ENCODE results near the gene SRRM2.

The SRRM2 gene

GRCh38 chr16:2752035-2752849 lies at the start of gene SRRM2:
SRRM2 (plus strand) TSS chr16:2752638; CDS start chr16:2756365, 3,727 bp downstream.
- DNase-seq = peak; percentile 92

DNA sequence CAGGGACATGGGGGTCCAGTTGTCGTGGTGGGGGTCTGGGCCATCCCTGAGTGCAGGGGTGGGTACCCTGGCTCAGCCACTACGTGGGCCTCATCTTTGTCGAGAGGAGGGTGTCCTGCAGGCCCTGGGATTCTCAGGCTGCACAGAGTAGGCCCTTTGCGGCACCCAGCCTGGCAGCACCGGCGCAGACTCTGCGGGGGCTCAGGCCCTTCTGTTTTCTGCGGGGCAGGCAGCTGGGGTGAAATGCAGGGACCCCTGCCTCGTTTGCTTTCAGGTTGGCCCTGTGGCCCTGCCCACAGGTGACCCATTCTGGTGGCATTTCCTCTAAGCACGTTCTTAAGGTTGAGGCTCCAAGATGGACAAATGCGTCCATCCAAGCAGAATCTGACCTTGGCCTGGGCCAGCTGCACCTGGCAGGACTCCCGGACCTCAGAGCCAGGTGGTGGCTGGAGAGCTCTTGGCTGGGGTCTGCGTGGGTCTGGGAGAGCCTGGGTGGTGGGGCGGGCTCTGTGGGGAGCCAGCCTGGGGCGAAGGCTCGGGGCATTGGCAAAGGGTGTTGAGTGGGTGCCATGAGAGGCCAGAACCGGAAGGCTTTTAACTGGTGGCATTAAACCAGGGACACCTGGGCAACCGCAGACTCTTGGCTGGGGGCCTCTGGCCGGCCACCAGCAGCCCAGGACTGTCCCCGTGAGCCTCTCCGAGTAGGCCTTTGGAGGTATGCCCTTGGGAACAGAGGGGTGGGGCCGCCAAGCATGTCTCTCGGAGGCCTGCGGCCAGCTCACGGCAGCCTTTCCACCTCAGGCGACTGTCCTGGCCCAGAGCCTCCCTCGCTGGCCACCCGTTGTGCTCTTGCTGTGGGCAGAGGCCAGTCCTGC lies 49.3 kb upstream of the SRRM2 start:
- DNase-seq = no peak

DNA sequence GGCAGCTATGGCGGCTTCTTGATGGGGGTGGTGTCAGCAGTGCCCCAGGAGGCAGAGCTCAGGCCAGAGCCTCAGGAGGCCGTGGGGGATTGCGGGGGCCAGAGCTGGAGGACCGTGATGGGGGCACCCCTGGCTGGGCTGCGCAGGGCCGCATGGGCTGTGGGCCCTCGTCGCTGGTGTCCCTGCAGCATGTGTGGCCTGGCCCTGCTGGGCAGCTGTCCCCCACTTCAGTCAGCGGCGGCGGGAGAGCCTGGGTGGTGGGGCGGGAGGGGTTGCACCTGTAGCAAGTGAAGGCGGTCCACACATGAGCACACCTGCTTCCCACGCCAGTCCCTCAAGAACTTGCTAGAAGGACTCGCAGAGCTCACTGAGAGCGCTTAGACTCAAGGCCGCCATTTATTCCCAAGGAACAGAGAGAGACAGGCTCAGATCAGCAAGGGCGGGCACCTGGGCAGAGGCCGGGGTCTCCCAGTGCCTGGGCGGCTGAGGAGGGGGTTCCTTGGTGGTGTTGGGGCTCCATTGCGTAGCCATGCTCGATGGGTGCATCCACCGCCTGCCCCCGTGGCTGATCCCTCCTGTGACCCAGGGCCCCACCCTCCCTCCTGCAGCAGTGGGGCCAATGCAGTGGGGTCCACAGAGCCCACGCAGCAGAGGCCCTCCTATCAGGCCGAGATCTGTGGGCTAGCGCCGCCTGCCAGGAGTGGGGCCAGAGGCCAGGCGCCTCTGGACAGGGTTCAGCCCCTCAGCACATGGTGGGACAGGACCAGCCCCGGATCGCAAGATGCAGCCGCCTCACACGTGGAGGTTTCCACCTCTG lies 48.1 kb upstream of the SRRM2 start:
- no peak for DNase-seq

DNA sequence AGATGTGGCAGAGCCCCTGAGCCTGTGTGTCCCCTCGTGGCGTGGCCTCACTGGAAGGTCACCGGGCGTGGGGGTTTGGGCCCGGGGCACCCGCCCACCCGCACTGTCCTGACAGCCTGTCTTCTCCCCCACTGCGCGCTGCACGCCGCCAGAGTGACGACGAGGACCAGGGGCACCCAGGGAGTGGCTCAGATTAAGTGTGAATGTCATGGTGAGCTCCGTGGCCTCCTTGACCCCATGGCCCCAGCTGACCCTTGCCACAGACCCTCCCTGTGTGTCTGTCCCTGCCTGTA lies 47.5 kb upstream of the SRRM2 start:
- DNase-seq = no peak

- DNase-seq = no peak
These were observed 47.1 kb upstream of the SRRM2 start for GRCh38 chr16:2705351-2705750.

GRCh38 chr16:2706085-2706484 lies 46.4 kb upstream of the SRRM2 start:
- no peak for DNase-seq

- no peak for DNase-seq
These were observed 45.7 kb upstream of the SRRM2 start for GRCh38 chr16:2706611-2707311.

DNA sequence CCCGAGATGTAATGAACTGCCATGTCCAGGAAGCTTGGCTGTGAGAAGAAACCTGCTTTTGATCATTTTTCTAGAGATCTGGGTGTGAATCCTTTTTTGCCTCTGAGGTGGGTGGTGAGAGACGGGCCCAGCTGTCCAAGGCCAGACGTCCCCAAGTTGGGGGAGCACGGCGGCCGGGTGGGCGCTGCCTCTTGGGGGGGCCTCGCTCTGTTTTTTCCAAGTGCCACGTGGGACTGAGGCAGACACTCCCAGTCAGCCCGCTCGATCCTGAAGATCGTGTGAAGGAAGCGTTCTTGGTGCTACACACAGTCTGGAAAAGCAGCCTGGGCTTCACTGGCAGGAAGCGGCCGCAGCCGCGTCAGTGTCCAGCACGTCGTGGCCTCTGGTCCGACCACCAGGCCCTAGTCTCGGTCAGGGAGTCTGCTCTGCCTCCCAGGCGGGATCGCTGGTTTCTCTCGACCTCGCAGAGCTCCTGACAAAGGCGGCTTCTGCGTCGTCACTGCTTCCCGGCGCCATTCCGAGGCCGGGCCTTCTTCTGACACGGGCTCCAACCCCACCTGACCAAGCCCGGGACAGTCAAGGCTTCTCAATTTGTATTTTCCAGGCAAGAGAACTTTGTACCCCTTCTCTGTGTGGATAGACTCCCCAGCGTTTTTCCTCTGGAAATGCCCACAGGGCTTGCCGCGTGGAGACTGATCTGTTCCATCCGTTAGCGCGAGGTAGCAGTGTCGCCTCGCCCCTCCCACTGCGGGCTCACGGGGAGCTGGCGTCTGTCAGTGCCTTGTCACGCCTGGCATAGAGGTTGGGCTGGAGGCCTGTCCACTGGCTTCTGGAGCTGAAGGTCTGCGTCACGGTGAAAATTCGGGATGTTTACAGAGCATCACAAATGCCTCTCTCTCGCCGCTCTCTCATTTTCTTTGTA lies 44.8 kb upstream of the SRRM2 start:
- no peak for DNase-seq

DNA sequence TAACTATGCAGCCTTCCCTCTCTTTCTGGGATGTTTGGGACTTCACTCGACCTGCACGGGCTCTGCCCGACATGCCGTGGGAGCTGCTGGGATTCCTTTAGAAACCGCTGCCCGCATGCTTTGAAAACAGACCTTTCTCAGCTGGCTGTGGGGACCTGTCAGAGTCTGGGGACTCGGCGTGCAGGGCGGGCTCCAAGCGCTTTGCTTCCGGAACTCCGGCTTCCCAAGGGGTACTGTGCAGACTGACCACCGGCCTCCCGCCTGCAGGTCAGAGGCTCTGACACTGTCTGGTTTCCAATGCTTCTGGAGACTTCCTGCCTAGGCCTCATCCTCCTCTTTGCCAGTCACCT lies 44.2 kb upstream of the SRRM2 start:
- DNase-seq = no peak

GRCh38 chr16:2708955-2709587 lies 43.4 kb upstream of the SRRM2 start:
- no peak for DNase-seq

GRCh38 chr16:2709588-2709984 lies 42.9 kb upstream of the SRRM2 start:
- DNase-seq = no peak

GRCh38 chr16:2710021-2710710 lies 42.3 kb upstream of the SRRM2 start:
- no peak for DNase-seq

GRCh38 chr16:2710711-2711231 lies 41.7 kb upstream of the SRRM2 start:
- DNase-seq = no peak

DNA sequence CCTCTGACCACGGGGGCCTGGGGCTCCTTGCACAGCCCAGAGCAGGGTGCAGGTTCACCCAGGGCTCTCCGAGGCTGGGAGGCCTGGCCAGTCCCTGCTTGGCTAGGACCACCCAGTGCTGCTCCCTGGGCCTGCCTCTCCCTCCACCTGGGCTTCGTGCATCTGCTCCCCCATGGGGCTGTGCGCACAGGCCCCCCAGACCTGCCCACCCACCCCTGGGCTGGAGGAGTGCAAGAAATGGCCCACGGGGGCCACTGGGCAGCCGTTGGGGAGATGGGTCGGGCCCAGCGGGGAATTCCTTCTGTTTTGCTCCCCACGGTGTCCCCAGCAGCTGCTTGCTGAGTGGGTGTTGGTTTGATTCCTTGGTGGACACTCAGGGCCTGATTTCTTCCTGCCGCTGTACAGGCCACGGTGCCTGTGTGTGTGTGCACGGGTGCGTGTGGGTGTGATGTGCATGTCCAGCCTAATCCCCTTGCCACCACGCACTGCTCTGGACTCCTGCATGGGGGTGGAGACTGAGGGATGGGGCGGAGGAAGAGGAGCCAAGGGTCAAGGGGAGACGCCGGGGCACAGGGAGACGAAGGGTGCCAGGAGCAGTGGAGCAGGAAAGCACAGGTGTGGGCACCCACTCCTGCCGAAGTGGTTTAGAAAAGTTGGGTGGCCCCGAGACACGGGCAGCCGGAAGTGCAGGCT lies 40.9 kb upstream of the SRRM2 start:
- DNase-seq = no peak

GRCh38 chr16:2712063-2712441 lies 40.4 kb upstream of the SRRM2 start:
- DNase-seq = no peak

DNA sequence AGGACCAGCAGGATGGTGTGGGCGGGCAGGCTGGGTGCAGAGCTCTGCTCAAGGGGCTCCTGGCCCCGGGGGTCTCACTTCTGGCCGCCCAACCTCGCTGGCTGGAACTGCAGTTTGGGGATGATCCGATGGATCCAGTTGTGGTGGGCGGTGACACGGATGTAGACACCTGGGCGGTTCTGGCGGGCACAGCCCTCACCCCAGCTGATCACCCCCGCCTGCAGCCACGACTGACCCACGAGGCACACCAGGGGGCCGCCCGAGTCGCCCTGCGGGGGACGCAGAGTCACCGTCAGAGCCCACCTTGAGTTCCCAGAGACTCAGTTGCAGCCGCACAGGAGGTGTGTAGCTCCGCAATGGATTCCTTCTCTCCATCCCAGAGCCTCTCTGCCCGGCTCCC lies 39.9 kb upstream of the SRRM2 start:
- DNase-seq = no peak

GRCh38 chr16:2713523-2713922 lies 38.9 kb upstream of the SRRM2 start:
- DNase-seq = no peak

GRCh38 chr16:2713985-2714774 lies 38.3 kb upstream of the SRRM2 start:
- no peak for DNase-seq

- no peak for DNase-seq
These were observed 37.4 kb upstream of the SRRM2 start for GRCh38 chr16:2715064-2715463.
